ENCODE measurements around the gene EIF1AX.
"Not testable (repeated sequence)": the region's sequence is repeated elsewhere in the genome, so short reads cannot be mapped to it uniquely, and the experiment has no call there.

Gene EIF1AX

GRCh38 chrX:20127440-20127839, 14.2 kb downstream of the EIF1AX start:
- in situ Hi-C loops (cut with MboI; ENCODE audit: low sequenced_read_pairs): not testable (repeated sequence)

GRCh38 chrX:20126833-20127232, 14.8 kb downstream of the EIF1AX start:
- in situ Hi-C loops (cut with MboI; ENCODE audit: low sequenced_read_pairs): not testable (repeated sequence)

- in situ Hi-C loops (cut with MboI; ENCODE audit: low sequenced_read_pairs): no loop called here
Measured at GRCh38 chrX:20124964-20125363, 16.7 kb downstream of the EIF1AX start.

GRCh38 chrX:20118065-20118824, 23.4 kb downstream of the EIF1AX start:
- in situ Hi-C loops (cut with MboI; ENCODE audit: low sequenced_read_pairs): no loop called here

GRCh38 chrX:20116577-20117240, 24.9 kb downstream of the EIF1AX start, which contains the start of gene MAP7D2:
Gene MAP7D2, minus strand, starts transcription at chrX:20116907. Its CDS starts 28 bp downstream, at chrX:20116879.
- in situ Hi-C loops (cut with MboI; ENCODE audit: low sequenced_read_pairs): no loop called here

GRCh38 chrX:20116087-20116576, 25.5 kb downstream of the EIF1AX start:
- in situ Hi-C loops (cut with MboI; ENCODE audit: low sequenced_read_pairs): no loop called here

- in situ Hi-C loops (cut with MboI; ENCODE audit: low sequenced_read_pairs): no loop called here
Measured at GRCh38 chrX:20112022-20112774, 29.4 kb downstream of the EIF1AX start.

GRCh38 chrX:20111271-20111670, 30.4 kb downstream of the EIF1AX start:
- in situ Hi-C loops (cut with MboI; ENCODE audit: low sequenced_read_pairs): no loop called here

- in situ Hi-C loops (cut with MboI; ENCODE audit: low sequenced_read_pairs): no loop called here
Measured at GRCh38 chrX:20101934-20102581, 39.6 kb downstream of the EIF1AX start.

- in situ Hi-C loops (cut with MboI; ENCODE audit: low sequenced_read_pairs): no loop called here
Measured at GRCh38 chrX:20091499-20091898, 50.1 kb downstream of the EIF1AX start.

- in situ Hi-C loops (cut with MboI; ENCODE audit: low sequenced_read_pairs): no loop called here
Measured at GRCh38 chrX:20089845-20090244, 51.8 kb downstream of the EIF1AX start.

- in situ Hi-C loops (cut with MboI; ENCODE audit: low sequenced_read_pairs): no loop called here
Measured at GRCh38 chrX:20080277-20080676, 61.4 kb downstream of the EIF1AX start.
